ENCODE measurements around the gene ZC3H7B. TPM values are rescaled to one million over a fixed set of nuclear protein-coding genes. Genes with fewer than 3 reads are reported as not detected.
"Not testable (repeated sequence)": the region's sequence is repeated elsewhere in the genome, so short reads cannot be mapped to it uniquely, and the experiment has no call there.

The ZC3H7B gene
- total and polyA plus RNA-seq, 2 experiments from 2014 or later = 5.7 to 61.5 TPM

GRCh38 chr22:41294816-41295215 lies 6.5 kb upstream of the ZC3H7B start:
- not testable (repeated sequence) for H3K27ac ChIP-seq (ENCODE audit: low read depth); H3K4me3 ChIP-seq

DNA sequence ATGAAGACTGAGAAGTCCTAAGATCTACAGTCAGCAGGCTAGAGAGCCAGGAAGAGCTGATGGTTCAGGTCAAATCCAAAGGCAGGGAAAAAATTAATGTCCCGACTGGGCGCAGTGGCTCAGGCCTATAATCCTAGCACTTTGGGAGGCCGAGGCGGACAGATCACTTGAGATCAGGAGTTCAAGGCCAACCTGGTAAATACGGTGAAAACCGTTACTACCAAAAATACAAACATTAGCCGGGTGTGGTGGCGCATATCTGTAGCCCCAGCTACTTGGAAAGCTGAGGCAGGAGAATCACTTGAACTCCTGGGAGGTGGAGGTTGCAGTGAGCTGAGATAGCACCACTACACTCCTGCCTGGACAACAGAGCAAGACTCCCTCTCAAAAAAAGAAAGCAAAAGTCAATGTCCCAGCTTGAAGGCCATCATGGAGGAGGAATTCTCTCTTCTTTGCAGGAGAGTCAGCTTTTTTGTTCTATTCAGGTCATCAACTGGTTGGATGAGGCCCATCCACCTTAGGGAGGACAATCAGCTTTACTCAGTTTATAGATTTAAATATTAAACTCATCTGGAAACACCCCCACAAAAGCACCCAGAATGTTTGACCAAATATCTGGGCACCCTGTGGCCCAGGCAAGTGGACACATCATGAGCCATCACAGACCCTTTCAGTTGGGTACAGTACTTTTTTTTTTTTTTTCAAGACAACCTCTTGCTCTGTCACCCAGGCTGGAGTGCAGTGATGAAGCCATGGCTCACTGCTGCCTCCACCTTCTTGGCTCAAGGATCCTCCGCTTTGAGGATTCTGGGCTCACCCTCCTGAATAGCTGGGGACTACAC lies 4.3 kb upstream of the ZC3H7B start:
- no peaks in the 10 kb centered on the region for H3F3A ChIP-seq (replicated peaks; ENCODE audit: low read depth)
- no peak overlapping the region for H3K4me3 ChIP-seq
- Mint-ChIP-seq H3K4me1 (peaks cover 5% of the 10 kb centered on the region), H3K27ac (no peak overlapping the region), H3K27me3 (ENCODE audit: insufficient read depth, low read depth, poor library complexity) (peaks cover 8% of the 10 kb centered on the region), H3K36me3 (ENCODE audit: low read depth) (peaks cover 19% of the 10 kb centered on the region), H3K4me3 (no peak overlapping the region), H3K9me3 (peaks cover 8% of the 10 kb centered on the region)
- H2AFZ ChIP-seq = no peak overlapping the region
- no peaks in the 10 kb centered on the region for H3K27me3 ChIP-seq (ENCODE audit: insufficient read depth)
- no peaks in the 10 kb centered on the region for H3K9me2 ChIP-seq (ENCODE audit: insufficient read depth)
- H3K27ac ChIP-seq (ENCODE audit: low read depth) = peak overlapping the region; percentile 72; the same call in 1 of the 2 replicates
- H3K4me2 ChIP-seq = no peak overlapping the region
- DNase-seq (ENCODE audit: low spot score) = no peak
- H3K4me1 ChIP-seq (ENCODE audit: insufficient read depth) = 0 out of 2 replicates have a peak, but pooled peaks cover 5% of the 10 kb centered on the region
- no peak for ATAC-seq
- no peaks in the 10 kb centered on the region for H3K36me3 ChIP-seq (ENCODE audit: insufficient read depth)
- peaks cover 9% of the 10 kb centered on the region; the same call in 1 of the 2 replicates for H3K79me2 ChIP-seq (replicated peaks; ENCODE audit: insufficient read depth)
- no peaks in the 10 kb centered on the region for H4K20me1 ChIP-seq (replicated peaks; ENCODE audit: insufficient read depth)
- no peak for TF ChIP-seq EZH2phosphoT487 (IDR thresholded peaks at IDR 0.05; ENCODE audit: unreplicated experiment)
- no peak for TF ChIP-seq EZH2 (IDR thresholded peaks at IDR 0.05; ENCODE audit: low read depth, unreplicated experiment)
- TF ChIP-seq, protein P1, sequence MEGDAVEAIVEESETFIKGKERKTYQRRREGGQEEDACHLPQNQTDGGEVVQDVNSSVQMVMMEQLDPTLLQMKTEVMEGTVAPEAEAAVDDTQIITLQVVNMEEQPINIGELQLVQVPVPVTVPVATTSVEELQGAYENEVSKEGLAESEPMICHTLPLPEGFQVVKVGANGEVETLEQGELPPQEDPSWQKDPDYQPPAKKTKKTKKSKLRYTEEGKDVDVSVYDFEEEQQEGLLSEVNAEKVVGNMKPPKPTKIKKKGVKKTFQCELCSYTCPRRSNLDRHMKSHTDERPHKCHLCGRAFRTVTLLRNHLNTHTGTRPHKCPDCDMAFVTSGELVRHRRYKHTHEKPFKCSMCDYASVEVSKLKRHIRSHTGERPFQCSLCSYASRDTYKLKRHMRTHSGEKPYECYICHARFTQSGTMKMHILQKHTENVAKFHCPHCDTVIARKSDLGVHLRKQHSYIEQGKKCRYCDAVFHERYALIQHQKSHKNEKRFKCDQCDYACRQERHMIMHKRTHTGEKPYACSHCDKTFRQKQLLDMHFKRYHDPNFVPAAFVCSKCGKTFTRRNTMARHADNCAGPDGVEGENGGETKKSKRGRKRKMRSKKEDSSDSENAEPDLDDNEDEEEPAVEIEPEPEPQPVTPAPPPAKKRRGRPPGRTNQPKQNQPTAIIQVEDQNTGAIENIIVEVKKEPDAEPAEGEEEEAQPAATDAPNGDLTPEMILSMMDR (conservative IDR thresholded peaks at IDR 0.05; ENCODE audit: low read depth in 2 of 2) = no peak
- TF ChIP-seq JUNB (IDR thresholded peaks at IDR 0.05; ENCODE audit: unreplicated experiment) = no peak
- no peak for TF ChIP-seq ZNF114 (CRISPR knock-in tag; IDR thresholded peaks at IDR 0.05)
- TF ChIP-seq REST (IDR thresholded peaks at IDR 0.05; ENCODE audit: unreplicated experiment) = no peak
- TF ChIP-seq CREB1 (CRISPR knock-in tag; IDR thresholded peaks at IDR 0.05; ENCODE audit: low read depth) = no peak
- TF ChIP-seq, protein P2, sequence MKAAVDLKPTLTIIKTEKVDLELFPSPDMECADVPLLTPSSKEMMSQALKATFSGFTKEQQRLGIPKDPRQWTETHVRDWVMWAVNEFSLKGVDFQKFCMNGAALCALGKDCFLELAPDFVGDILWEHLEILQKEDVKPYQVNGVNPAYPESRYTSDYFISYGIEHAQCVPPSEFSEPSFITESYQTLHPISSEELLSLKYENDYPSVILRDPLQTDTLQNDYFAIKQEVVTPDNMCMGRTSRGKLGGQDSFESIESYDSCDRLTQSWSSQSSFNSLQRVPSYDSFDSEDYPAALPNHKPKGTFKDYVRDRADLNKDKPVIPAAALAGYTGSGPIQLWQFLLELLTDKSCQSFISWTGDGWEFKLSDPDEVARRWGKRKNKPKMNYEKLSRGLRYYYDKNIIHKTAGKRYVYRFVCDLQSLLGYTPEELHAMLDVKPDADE (IDR thresholded peaks at IDR 0.05) = no peak
- no peak for TF ChIP-seq STAT1 (IDR thresholded peaks at IDR 0.05; ENCODE audit: unreplicated experiment)

More at GRCh38 chr22:41294816-41295215, 6.5 kb upstream of the ZC3H7B start:
- H3K27me3 Mint-ChIP-seq (ENCODE audit: insufficient read depth, low read depth, poor library complexity); ATAC-seq; H3K9me2 ChIP-seq (ENCODE audit: insufficient read depth); H3K36me3 ChIP-seq (ENCODE audit: insufficient read depth); H3K79me2 ChIP-seq (replicated peaks; ENCODE audit: insufficient read depth); H3K4me3 Mint-ChIP-seq; H3K4me1 Mint-ChIP-seq; DNase-seq (ENCODE audit: low spot score); H2AFZ ChIP-seq; H3K27ac Mint-ChIP-seq; H3K4me2 ChIP-seq; H3K27me3 ChIP-seq (ENCODE audit: insufficient read depth); H3F3A ChIP-seq (replicated peaks; ENCODE audit: low read depth); H4K20me1 ChIP-seq (replicated peaks; ENCODE audit: insufficient read depth); H3K9me3 Mint-ChIP-seq: not testable (repeated sequence)
- peaks cover 12% of the 10 kb centered on the region for H3K4me1 ChIP-seq (ENCODE audit: insufficient read depth)
- peaks cover 15% of the 10 kb centered on the region for H3K36me3 Mint-ChIP-seq (ENCODE audit: low read depth)
